Measurements from ENCODE around the gene CFL2. TPM values are rescaled to one million over a fixed set of nuclear protein-coding genes. Genes with fewer than 3 reads are reported as not detected.
"Not testable (repeated sequence)": the region's sequence is repeated elsewhere in the genome, so short reads cannot be mapped to it uniquely, and the experiment has no call there.

CFL2 gene
- total RNA-seq, 5 donors from 2014 or later (not counting 1 experiment from before 2014, with no cell fraction given) = 10.7 to 27.3 (median 13.9) TPM

DNA sequence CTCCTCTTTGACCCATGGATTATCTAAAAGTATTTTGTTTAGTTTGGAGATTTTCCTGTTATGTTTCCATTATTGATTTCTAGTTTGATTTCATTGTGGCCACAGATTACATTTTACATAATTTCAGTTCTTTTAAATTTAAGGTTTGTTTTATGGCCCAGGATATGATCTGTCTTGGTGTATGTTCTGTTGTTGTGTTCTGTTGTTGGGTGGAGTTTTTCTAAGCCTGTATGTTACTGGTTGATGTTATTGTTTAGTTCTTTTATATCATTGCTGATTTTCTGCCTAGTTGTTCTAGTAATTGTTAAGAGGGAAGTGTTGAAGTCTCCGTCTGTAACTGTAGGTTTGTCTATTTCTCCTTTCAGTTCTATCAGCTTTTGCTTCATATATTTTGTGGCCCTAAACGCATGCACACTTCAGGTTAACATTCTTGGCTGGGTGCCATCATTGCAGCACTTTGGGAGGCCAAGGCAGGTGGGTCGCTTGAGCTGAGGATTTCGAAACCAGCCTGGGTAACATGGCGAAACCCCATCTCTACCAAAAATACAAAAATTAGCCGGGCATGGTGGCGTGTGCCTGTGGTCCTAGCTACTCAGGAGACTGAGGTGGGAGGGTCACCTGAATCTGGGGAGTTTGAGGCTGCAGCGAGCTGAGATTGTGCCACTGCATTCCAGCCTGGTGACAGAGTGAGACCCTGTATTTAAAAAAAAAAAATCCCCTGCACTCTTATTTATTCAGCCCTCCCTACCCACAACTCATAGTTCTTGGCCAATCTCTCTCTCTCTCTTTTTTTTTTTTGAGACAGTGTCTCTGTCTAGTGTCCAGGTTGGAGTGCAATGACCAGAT is 28.1 kb upstream of the CFL2 start:
- H3K4me1 Mint-ChIP-seq = peaks cover 16 to 44% (median 18%) of the 10 kb centered on the region in 3 donors
- H3K27ac Mint-ChIP-seq = peak overlapping the region; percentile 65 to 78
- ChIA-PET CTCF (interaction anchor here (0.6 to 1.4 kb wide), 2 partner anchors 19 to 463 kb away, joined by 3 to 5 read pairs; no protein-coding TSS in a partner anchor), POLR2A (interaction anchor here (0.5 to 0.6 kb wide), 3 partner anchors 130 to 375 kb away, joined by 3 to 7 read pairs (median 5); partner anchors contain the start of gene FAM177A1 (in 1 of the 2))
- Histone ChIP-seq H3K9me3 (no peaks in the 10 kb centered on the region), H3K4me3 (ENCODE audit: control insufficient read depth in 1 of 2, extremely low read depth in 1 of 2, low read length in 1 of 2) (no peak overlapping the region), H3K36me3 (ENCODE audit: control insufficient read depth in 2 of 2, extremely low read depth in 1 of 2, insufficient read depth in 1 of 2, low read length in 1 of 2) (no peaks in the 10 kb centered on the region), H3K27ac (ENCODE audit: low read length) (peak overlapping the region; percentile 54), H3K27me3 (replicated peaks in 1 of 2; ENCODE audit: control insufficient read depth in 2 of 2, extremely low read depth in 1 of 2, insufficient read depth in 2 of 2, low read length in 1 of 2) (no peaks in the 10 kb centered on the region), H3K4me1 (ENCODE audit: control insufficient read depth in 1 of 2, extremely low read depth in 1 of 2, insufficient read depth in 2 of 2, low read length in 2 of 2) (peaks cover 0 to 14% of the 10 kb centered on the region in 2 experiments)
- ATAC-seq (replicated peaks in 1 of 4) (no peak), DNase-seq (no peak)
- H3K27me3 Mint-ChIP-seq = no peaks in the 10 kb centered on the region
- peaks cover 0 to 3% (median 3%) of the 10 kb centered on the region in 3 donors for H3K9me3 Mint-ChIP-seq
- H3K4me3 Mint-ChIP-seq = peak overlapping the region in 1 of 3 donors; percentile 38
- peaks cover 4% of the 10 kb centered on the region for H3K36me3 Mint-ChIP-seq
- 73% methylated on average over 1 of the region's 8 CpGs for WGBS (ENCODE audit: insufficient coverage)

DNA sequence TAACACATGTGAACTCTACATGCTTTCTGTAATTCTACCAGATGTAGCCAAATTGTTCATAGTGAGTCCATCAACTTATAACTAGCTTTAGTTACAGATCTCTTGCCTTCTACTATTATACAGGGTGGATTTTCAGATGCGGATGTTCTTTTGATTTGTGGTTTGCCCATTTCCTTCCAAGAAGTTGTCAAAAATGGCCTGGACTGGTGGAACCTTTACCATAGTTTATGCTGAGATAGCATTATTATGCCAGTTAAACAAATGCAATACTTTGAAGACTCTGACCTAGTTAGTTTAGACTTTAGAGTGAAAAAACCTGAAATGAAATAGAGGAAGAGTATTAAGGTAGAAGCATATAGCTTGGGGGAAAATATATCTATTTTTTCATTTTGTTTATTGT is 27.4 kb upstream of the CFL2 start:
- peaks cover 0 to 14% of the 10 kb centered on the region in 2 experiments for H3K4me1 ChIP-seq (ENCODE audit: control insufficient read depth in 1 of 2, extremely low read depth in 1 of 2, insufficient read depth in 2 of 2, low read length in 2 of 2)
- no peaks in the 10 kb centered on the region for H3K36me3 ChIP-seq (ENCODE audit: control insufficient read depth in 2 of 2, extremely low read depth in 1 of 2, insufficient read depth in 1 of 2, low read length in 1 of 2)
- ATAC-seq (replicated peaks in 1 of 4) (peak in 3 of 4 experiments; percentile 57 to 73 (median 63)), DNase-seq (peak in 3 of 35 experiments; percentile 2 to 36 (median 2))
- no peak overlapping the region for H3K4me3 ChIP-seq (ENCODE audit: control insufficient read depth in 1 of 2, extremely low read depth in 1 of 2, low read length in 1 of 2)
- Mint-ChIP-seq H3K9me3 (peaks cover 0 to 3% (median 3%) of the 10 kb centered on the region in 3 donors), H3K36me3 (peaks cover 4% of the 10 kb centered on the region), H3K4me1 (peaks cover 16 to 44% (median 18%) of the 10 kb centered on the region in 3 donors), H3K27me3 (no peaks in the 10 kb centered on the region), H3K27ac (peak overlapping the region; percentile 65 to 78), H3K4me3 (peak overlapping the region in 1 of 3 donors; percentile 38)
- CTCF ChIA-PET = interaction anchor here (0.6 to 1.4 kb wide), 3 partner anchors 19 to 464 kb away, joined by 3 to 5 read pairs (median 5); no protein-coding TSS in a partner anchor
- H3K27ac ChIP-seq (ENCODE audit: low read length) = peak overlapping the region; percentile 54
- H3K9me3 ChIP-seq = no peaks in the 10 kb centered on the region
- no peaks in the 10 kb centered on the region for H3K27me3 ChIP-seq (replicated peaks in 1 of 2; ENCODE audit: control insufficient read depth in 2 of 2, extremely low read depth in 1 of 2, insufficient read depth in 2 of 2, low read length in 1 of 2)
- POLR2A ChIA-PET = interaction anchor here (0.5 to 0.6 kb wide), 2 partner anchors 66 to 189 kb away, joined by 5 to 8 read pairs; no protein-coding TSS in a partner anchor
- no CpG with 5 or more reads among the region's 1 CpG for WGBS (ENCODE audit: insufficient coverage)

- H3K27ac ChIP-seq (ENCODE audit: low read length); H3K36me3 Mint-ChIP-seq; H3K36me3 ChIP-seq (ENCODE audit: control insufficient read depth in 2 of 2, extremely low read depth in 1 of 2, insufficient read depth in 1 of 2, low read length in 1 of 2); H3K27me3 Mint-ChIP-seq; H3K9me3 ChIP-seq; H3K9me3 Mint-ChIP-seq; POLR2A ChIA-PET; H3K27ac Mint-ChIP-seq; H3K4me3 ChIP-seq (ENCODE audit: control insufficient read depth in 1 of 2, extremely low read depth in 1 of 2, low read length in 1 of 2); DNase-seq; H3K4me3 Mint-ChIP-seq; ATAC-seq (replicated peaks in 1 of 4); H3K27me3 ChIP-seq (replicated peaks in 1 of 2; ENCODE audit: control insufficient read depth in 2 of 2, extremely low read depth in 1 of 2, insufficient read depth in 2 of 2, low read length in 1 of 2); CTCF ChIA-PET: not testable (repeated sequence)
- peaks cover 0 to 14% of the 10 kb centered on the region in 2 experiments for H3K4me1 ChIP-seq (ENCODE audit: control insufficient read depth in 1 of 2, extremely low read depth in 1 of 2, insufficient read depth in 2 of 2, low read length in 2 of 2)
- peaks cover 16 to 42% (median 18%) of the 10 kb centered on the region in 3 donors for H3K4me1 Mint-ChIP-seq
- 75% methylated on average over 2 of the region's 6 CpGs for WGBS (ENCODE audit: insufficient coverage)
These were observed 25.7 kb upstream of the CFL2 start for GRCh38 chr14:34740139-34740538.

DNA sequence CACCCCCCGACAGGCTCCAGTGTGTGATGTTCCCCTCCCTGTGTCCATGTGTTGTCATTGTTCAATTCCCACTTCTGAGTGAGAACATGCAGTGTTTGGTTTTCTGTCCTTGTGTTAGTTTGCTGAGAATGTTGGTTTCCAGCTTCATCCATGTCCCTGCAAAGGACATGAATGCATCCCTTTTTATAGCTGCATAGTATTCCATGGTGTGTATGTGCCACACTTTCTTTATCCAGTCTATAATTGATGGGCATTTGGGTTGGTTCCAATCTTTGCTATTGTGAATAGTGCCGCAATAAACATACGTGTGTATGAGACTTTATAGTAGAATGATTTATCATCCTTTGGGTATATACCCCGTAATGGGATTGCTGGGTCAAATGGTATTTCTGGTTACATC is 22.7 kb upstream of the CFL2 start:
- H3K36me3 Mint-ChIP-seq; H3K27ac Mint-ChIP-seq; H3K27me3 Mint-ChIP-seq; DNase-seq; H3K9me3 ChIP-seq; H3K4me1 ChIP-seq (ENCODE audit: control insufficient read depth in 1 of 2, extremely low read depth in 1 of 2, insufficient read depth in 2 of 2, low read length in 2 of 2); ATAC-seq (replicated peaks in 1 of 4); CTCF ChIA-PET; H3K9me3 Mint-ChIP-seq; H3K4me3 Mint-ChIP-seq; H3K27ac ChIP-seq (ENCODE audit: low read length); H3K4me3 ChIP-seq (ENCODE audit: control insufficient read depth in 1 of 2, extremely low read depth in 1 of 2, low read length in 1 of 2); H3K36me3 ChIP-seq (ENCODE audit: control insufficient read depth in 2 of 2, extremely low read depth in 1 of 2, insufficient read depth in 1 of 2, low read length in 1 of 2); H3K27me3 ChIP-seq (replicated peaks in 1 of 2; ENCODE audit: control insufficient read depth in 2 of 2, extremely low read depth in 1 of 2, insufficient read depth in 2 of 2, low read length in 1 of 2): not testable (repeated sequence)
- POLR2A ChIA-PET = interaction anchor here in 1 of 2 donors (0.9 kb wide), 1 partner anchor 90 kb away, joined by 3 read pairs; no protein-coding TSS in a partner anchor
- H3K4me1 Mint-ChIP-seq = peaks cover 6 to 23% (median 8%) of the 10 kb centered on the region in 3 donors
- WGBS (ENCODE audit: insufficient coverage) = no CpG with 5 or more reads among the region's 4 CpGs

GRCh38 chr14:34733245-34733644 is 18.9 kb upstream of the CFL2 start:
- ChIA-PET POLR2A (interaction anchor here in 1 of 2 donors (0.6 kb wide), 2 partner anchors 24 to 559 kb away, joined by 3 read pairs; partner anchors contain the start of gene PSMA6), CTCF (interaction anchor here (0.5 to 1.7 kb wide), 6 partner anchors 10 to 598 kb away, joined by 3 to 7 read pairs (median 4); no protein-coding TSS in a partner anchor)
- Mint-ChIP-seq H3K4me1 (no peaks in the 10 kb centered on the region), H3K4me3 (no peak overlapping the region), H3K27ac (no peak overlapping the region), H3K36me3 (no peaks in the 10 kb centered on the region), H3K9me3 (no peaks in the 10 kb centered on the region), H3K27me3 (peaks cover 3 to 4% of the 10 kb centered on the region in 2 donors)
- DNase-seq = no peak
- Histone ChIP-seq H3K9me3 (no peaks in the 10 kb centered on the region), H3K27ac (ENCODE audit: low read length) (no peak overlapping the region), H3K4me3 (ENCODE audit: control insufficient read depth in 1 of 2, extremely low read depth in 1 of 2, low read length in 1 of 2) (no peak overlapping the region), H3K36me3 (ENCODE audit: control insufficient read depth in 2 of 2, extremely low read depth in 1 of 2, insufficient read depth in 1 of 2, low read length in 1 of 2) (no peaks in the 10 kb centered on the region), H3K4me1 (ENCODE audit: control insufficient read depth in 1 of 2, extremely low read depth in 1 of 2, insufficient read depth in 2 of 2, low read length in 2 of 2) (no peaks in the 10 kb centered on the region), H3K27me3 (replicated peaks in 1 of 2; ENCODE audit: control insufficient read depth in 2 of 2, extremely low read depth in 1 of 2, insufficient read depth in 2 of 2, low read length in 1 of 2) (no peaks in the 10 kb centered on the region)
- ATAC-seq (replicated peaks in 1 of 4) = no peak
- WGBS (ENCODE audit: insufficient coverage) = no CpG with 5 or more reads among the region's 3 CpGs

DNA sequence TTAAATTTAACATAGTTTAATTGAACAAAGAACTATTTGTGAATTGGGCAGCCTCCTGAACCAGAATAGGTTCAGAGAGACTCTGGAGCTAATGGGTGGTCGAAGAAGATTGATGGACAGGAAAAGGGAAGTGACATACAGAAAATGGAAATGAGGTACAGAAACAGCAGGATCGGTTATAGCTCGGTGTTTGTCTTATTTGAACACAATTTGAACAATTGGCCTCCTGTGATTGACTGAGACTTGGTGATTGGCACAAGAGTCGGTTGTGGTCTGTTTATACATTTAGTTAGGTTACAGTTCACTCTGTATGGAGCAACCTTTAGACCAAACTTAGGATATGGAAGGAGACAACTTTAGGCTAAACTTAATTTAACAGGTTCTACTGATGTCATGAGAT is 18.4 kb upstream of the CFL2 start:
- H3K4me3 ChIP-seq (ENCODE audit: control insufficient read depth in 1 of 2, extremely low read depth in 1 of 2, low read length in 1 of 2) = no peak overlapping the region
- DNase-seq = no peak
- POLR2A ChIA-PET = interaction anchor here in 1 of 2 donors (0.6 kb wide), 2 partner anchors 25 to 560 kb away, joined by 3 read pairs; partner anchors contain the start of gene PSMA6
- no peaks in the 10 kb centered on the region for H3K4me1 Mint-ChIP-seq
- CTCF ChIA-PET = interaction anchor here (0.5 to 1.7 kb wide), 6 partner anchors 10 to 598 kb away, joined by 3 to 7 read pairs (median 4); no protein-coding TSS in a partner anchor
- no peak overlapping the region for H3K4me3 Mint-ChIP-seq
- no peaks in the 10 kb centered on the region for H3K9me3 ChIP-seq
- peaks cover 3 to 4% of the 10 kb centered on the region in 2 donors for H3K27me3 Mint-ChIP-seq
- H3K27me3 ChIP-seq (replicated peaks in 1 of 2; ENCODE audit: control insufficient read depth in 2 of 2, extremely low read depth in 1 of 2, insufficient read depth in 2 of 2, low read length in 1 of 2) = no peaks in the 10 kb centered on the region
- H3K27ac ChIP-seq (ENCODE audit: low read length) = no peak overlapping the region
- 70% methylated on average over 3 of the region's 4 CpGs for WGBS (ENCODE audit: insufficient coverage)
- H3K36me3 Mint-ChIP-seq = no peaks in the 10 kb centered on the region
- no peaks in the 10 kb centered on the region for H3K36me3 ChIP-seq (ENCODE audit: control insufficient read depth in 2 of 2, extremely low read depth in 1 of 2, insufficient read depth in 1 of 2, low read length in 1 of 2)
- no peak for ATAC-seq (replicated peaks in 1 of 4)
- H3K9me3 Mint-ChIP-seq = no peaks in the 10 kb centered on the region
- H3K4me1 ChIP-seq (ENCODE audit: control insufficient read depth in 1 of 2, extremely low read depth in 1 of 2, insufficient read depth in 2 of 2, low read length in 2 of 2) = no peaks in the 10 kb centered on the region
- no peak overlapping the region for H3K27ac Mint-ChIP-seq

Measured in T-cell (primary cell).